HG03060 (cell line): ENCODE measurements around the gene CHN2.

Experiments
- ATAC-seq: cut with Tn5 transposase; IDR thresholded peaks from one replicate; pipeline ENCODE4 v1.9.1; 2021; ENCODE audit warnings: low read depth, moderate number of reproducible peaks; ENCODE audit not compliant: unreplicated experiment

CHN2 gene

GRCh38 chr7:29381206-29382094, 186.9 kb downstream of the CHN2 start:
- ATAC-seq: no peak

DNA sequence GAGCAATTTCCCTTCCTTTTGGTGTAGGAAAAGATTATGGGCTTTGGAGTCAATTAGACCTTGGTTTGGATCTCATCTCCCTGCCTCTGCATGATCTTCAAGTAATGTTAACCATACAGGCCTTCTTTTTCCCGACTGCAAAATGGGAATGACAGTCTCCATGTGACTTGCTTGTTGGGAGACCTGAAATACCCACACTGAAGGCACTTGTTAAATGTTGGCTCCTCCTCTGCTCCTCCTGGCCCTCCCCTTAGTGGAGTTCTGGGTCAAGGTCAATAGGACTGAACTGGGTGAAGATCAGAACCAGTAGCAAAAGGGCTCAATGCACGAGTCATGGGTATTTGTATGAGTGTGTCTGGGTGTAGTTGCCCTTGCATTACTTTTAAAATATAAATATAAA, 189.7 kb downstream of the CHN2 start:
- ATAC-seq: no peak

DNA sequence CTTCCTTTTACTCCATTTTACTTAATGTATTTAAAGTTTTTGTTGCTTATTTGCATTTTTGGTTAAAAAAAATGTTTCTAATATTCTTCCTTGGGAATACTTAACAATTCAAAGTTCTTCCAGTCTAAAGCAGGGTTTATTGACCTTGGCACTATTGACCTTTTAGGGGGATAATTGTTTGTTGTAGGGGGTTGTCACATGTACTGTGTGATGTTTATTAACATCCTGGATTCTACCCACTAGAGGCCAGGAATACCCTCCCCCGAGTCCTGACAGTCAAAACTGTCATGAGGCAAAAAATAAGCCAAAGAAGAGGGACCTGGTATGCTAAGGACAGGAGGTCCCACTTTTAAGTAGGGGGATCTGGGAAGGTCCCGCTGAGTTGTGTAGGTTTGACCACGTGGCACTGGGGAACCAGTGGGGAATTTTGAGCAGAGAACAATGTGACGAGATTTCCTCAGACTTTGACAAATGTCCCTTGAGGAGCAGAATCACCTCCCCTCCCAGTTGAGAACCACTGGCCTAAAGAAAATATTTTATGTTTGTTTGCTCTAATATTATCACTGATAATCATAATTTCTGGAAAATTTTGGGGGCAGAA, 190.7 kb downstream of the CHN2 start:
- no peak for ATAC-seq

- no peak for ATAC-seq
Observed at GRCh38 chr7:29386196-29386765, 191.7 kb downstream of the CHN2 start.

DNA sequence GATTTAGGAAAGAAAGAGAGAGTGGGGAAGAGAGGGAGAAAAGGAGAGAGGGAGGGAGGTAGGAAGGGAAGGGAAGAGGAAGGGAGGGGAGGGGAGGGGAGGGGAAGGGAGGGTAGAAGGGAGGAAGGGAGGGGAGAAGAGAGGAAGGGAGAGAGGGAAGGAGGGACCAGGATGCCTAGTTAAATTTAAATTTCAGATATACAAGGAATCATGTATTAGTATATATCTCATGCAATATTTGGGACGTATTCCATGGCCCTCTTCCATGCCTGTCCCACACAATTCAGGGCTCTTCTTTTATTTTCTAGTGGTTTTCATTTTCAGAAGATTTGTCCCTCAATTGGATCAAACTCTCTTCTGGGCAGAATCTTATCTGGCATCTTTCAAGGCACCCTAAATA, 196.7 kb downstream of the CHN2 start:
- no peak for ATAC-seq

DNA sequence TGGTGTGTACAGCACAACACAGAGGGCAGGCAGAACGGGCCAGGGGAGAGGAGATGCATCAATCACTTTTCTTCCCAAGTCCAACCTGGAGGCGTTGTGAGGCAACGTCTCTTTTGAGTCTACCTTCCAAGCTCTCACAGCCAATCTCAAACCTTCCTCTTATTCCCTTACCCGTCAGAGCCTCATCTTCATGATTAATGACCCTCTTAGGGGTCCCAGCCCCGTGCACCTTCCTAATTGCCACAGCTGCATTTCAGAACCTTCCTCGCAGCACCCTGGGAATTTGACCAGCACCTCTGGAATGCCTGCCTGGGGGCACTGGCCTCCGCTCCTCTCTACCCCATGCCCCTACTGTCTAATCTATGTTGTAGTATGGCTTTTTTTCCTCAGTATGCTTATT, 199.7 kb downstream of the CHN2 start:
- no peak for ATAC-seq

GRCh38 chr7:29396563-29396962, 202.0 kb downstream of the CHN2 start:
- ATAC-seq: no peak

GRCh38 chr7:29397398-29397797, 202.8 kb downstream of the CHN2 start:
- ATAC-seq: no peak

DNA sequence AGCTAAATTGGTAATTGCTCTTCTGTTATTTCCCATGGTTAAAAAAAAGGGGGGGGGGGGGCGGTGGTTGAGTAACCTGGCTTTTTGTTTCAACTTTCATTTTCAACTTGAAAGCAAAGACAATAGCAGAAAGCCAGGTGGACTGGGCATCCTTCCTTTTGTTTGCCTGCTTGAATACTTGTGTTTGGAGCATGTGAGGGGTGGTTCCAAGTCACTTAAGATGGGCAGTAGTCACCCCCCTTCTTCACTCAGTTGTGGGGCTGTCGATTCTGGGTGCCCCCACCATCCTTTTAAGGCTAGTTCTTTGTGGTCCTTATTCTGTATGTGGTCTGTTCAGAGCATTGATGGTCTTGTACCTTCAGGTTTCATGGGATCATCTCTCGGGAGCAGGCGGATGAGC, 203.4 kb downstream of the CHN2 start:
- ATAC-seq: no peak

GRCh38 chr7:29400437-29400836, 205.9 kb downstream of the CHN2 start:
- no peak for ATAC-seq

DNA sequence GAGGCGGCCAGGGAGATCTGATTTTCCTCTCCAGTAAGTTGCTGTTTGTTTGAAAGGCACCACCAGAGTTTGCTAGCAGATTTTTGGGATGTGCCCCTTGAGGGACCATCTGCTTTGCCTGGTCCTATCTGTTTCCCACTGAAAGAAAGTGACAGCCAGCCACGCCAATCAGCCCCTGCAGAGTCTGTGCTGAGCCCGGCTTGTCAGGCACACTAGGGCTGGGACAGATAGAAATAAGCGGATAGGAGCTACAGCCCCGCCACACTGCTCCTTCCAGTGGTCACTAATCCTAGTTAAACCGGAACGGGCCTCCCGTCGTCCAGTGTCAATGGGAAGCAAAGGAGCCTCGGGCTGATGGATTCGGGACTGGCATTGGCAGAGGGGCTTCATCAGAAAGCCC, 207.2 kb downstream of the CHN2 start:
- no peak for ATAC-seq

DNA sequence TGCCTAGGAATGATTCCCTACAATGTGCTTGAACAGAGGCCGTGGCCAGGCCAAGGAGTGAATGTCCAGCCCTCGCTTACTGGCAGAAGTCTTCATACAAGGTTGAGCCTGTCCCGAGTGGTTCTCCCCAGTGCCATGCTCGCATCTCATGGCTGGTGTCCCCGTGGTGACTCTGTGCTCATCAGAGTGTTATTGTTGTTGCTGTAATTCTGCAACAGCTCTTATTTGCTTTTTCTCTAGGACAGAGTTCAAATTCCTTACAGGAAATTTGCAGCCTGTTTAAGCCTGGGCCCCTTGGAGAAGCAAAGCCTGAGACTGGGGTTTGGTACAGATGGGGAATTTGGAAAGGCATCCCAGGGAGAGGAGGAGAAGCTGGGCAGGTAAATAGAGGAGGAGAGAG, 211.3 kb downstream of the CHN2 start:
- no peak for ATAC-seq

GRCh38 chr7:29406366-29406765, 211.8 kb downstream of the CHN2 start:
- ATAC-seq: no peak

DNA sequence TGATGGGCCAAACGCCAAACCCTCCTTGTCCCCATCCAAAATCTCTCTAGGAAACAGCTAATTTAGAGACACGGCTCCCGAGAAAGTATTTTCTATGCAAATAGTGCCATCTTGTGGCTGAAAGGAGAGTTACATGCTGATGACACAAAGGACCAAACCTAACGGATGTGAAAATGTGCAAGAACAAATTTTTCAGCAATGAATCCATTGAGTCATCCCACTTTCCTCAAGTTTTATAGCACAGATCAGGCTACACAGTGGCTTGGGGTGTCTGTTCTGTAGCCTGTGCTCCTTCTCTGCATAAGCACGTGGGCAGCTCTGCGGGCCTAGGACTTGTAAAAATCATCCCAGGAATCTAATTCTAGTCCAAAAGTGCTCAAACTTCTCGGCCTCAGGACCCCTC, 214.3 kb downstream of the CHN2 start:
- no peak for ATAC-seq

DNA sequence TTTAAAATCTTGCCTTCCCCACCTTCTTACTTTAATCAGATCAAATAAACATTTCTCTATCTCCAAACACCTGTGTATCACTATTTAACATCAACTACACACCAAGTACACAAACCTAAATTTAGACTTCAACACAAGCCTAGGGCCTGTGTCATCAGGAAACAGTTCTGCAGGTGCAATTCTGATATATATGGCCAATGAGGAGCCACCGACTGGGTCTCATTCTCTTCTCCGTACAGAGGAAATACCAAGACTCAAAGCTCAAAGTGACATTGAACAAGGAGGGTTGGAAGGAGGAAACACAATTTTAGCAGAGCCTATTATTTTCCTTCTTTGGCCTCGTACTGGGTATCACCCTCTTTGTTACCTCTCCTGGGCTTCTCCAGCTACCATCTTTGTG, 216.4 kb downstream of the CHN2 start:
- ATAC-seq: no peak

DNA sequence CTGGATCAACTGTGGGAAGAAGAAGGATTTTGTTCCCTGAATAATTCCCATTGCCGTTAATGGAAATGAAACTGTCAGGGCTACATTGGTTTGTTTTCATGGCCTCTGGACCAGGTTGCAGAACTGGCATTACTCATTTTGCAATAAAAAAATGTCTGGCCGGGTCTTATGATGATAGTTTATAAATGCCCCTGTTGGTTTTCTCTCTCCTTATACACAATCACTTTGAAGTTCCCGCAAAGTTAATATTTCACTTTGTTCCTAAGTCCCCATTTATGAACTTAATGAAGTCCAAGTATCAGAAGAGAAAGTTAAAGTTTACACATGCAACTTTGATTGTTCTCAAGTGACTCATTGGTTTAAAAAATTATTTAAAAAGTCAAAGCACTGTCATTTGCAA, 218.3 kb downstream of the CHN2 start:
- ATAC-seq: no peak

DNA sequence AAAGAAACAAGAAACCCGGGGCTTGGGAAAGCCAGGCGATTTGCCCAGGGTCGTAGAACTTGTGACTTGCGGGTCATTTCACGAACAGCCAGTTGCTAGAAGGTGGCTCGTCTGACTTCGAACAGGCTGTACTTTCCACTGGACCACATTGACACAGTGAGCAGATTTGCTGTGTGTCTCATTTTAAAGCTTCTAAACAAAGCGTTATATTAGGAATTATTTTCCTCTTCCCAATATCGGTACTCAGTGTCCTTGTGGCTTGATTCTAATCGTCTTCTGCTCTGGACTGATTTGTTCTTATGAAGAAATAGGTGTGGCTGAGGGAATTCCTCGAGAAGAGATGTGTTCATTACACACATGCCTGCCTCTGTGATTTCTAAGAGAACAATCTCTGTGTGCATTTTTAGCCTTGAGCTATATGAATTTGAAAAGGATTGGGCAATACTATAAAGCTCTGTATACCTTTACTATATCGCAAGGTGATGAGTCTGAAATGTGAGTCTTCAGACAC, 219.1 kb downstream of the CHN2 start:
- ATAC-seq: no peak

- ATAC-seq: no peak
Observed at GRCh38 chr7:29414216-29414615, 219.6 kb downstream of the CHN2 start.

DNA sequence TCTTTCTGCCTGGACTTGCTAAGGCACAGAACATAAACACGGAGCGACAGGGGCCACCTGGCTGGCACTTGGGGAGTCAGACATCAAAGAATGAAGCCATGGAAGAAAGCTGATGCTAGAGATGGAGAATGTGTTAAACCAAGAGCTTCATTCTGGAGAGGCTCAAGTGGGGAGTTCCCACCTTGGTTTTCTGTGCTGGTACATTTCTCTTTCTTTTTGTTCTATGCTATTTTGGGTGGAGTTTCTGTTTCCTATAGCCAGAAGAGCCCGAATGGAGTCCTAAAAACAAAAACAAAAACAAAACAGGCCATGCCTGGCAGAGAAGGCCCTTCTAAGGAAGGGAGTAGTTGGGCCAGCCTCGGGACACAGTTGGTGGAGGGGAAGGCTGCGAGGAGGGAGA, 220.6 kb downstream of the CHN2 start:
- ATAC-seq: no peak

DNA sequence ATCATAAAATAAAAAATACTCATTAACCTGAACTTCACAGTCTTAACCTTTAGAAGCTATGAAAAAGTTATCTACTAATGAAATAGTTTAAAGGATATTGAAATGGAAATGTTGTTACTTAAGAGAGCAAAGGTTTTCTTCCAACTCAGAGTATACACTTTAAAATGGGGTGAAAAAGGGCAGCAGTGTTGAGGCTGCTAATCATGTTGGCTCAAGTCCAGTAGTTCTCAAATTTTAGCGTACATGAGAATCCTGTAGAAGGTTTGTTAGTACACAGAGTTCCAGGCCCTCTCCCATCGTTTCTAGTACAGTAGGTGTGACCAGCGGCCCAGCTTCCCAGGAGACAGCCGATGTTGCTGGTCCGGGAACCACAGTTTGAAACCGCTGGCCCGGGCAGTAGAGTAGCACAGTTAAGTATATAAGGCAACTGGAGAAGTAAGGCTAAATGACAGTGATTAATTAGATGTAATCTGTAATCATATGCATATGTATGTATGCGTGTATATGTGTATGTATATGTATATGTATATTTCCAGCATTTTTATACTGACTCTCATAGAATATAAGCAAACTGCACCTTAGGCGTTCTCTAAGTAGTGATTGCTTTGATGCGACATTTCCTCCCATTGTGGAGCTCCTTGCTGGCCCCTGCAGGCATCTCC, 221.8 kb downstream of the CHN2 start:
- ATAC-seq: no peak

GRCh38 chr7:29416938-29417305, 222.3 kb downstream of the CHN2 start:
- no peak for ATAC-seq
